Ascending aorta (tissue), 2 donors: Measurements from ENCODE around the gene ATF3. TPM values are rescaled to one million over a fixed set of nuclear protein-coding genes. Genes with fewer than 3 reads are reported as not detected.
"Not testable (repeated sequence)": the region's sequence is repeated elsewhere in the genome, so short reads cannot be mapped to it uniquely, and the experiment has no call there.

Experiments used
- DNase-seq, 2 donors: peaks; one replicate each; pipeline ENCODE4 v3.0.0-alpha.2; 2019; ENCODE audit warnings: low spot score in 2 of 2
- H3K27ac ChIP-seq, 2 donors: fragments of 200-600 bp; sonication (generic); one replicate each; pipeline ENCODE4 v1.5.1; 2016 to 2017; ENCODE audit warnings: mild to moderate bottlenecking in 1 of 2
- H3K27me3 ChIP-seq: fragments of 200-600 bp; sonication (generic); one replicate; pipeline ENCODE4 v1.5.1; 2017
- H3K36me3 ChIP-seq, 2 donors: fragments of 200-600 bp; sonication (generic); one replicate each; pipeline ENCODE4 v1.5.1; 2016
- H3K4me1 ChIP-seq, 2 donors: fragments of 200-600 bp; sonication (generic); one replicate each; pipeline ENCODE4 v1.5.1; 2016 to 2017; ENCODE audit warnings: mild to moderate bottlenecking in 1 of 2
- H3K4me3 ChIP-seq, 2 donors: fragments of 200-600 bp; sonication (generic); one replicate each; pipeline ENCODE4 v1.5.1; 2016 to 2017; ENCODE audit warnings: mild to moderate bottlenecking in 1 of 2
- H3K9me3 ChIP-seq, 2 donors: fragments of 200-600 bp; sonication (generic); one replicate each; pipeline ENCODE4 v1.5.1; 2016
- CTCF ChIP-seq, 3 experiments: fragments of 200-600 bp in 2 of 3; fragments of 450-650 bp in 1 of 3; sonication (generic) in 2 of 3; IDR thresholded peaks; one replicate each; pipeline ENCODE4 v1.5.1; 2016 to 2019; ENCODE audit warnings: antibody characterized with exemption in 3 of 3, mild to moderate bottlenecking in 1 of 3, moderate library complexity in 1 of 3
- intact Hi-C: fragments of 100-400 bp; cut with DNase I; formaldehyde crosslinking; loops from one replicate; pipeline ENCODE4 v1.15.1; 2023
- total RNA-seq: library from RNA; depleted of rRNA; stranded (reverse); fragments of >200 nt; gene quantifications from one replicate; pipeline ENCODE4 v1.1.0, GENCODE V29; 2016

Gene ATF3
- total RNA-seq, 1 donor from 2014 or later: 79.1 TPM

GRCh38 chr1:212634252-212634651 lies 25.7 kb downstream of the ATF3 start:
- TF ChIP-seq CTCF (IDR thresholded peaks at IDR 0.05): no peak

GRCh38 chr1:212635141-212635631 lies 26.6 kb downstream of the ATF3 start:
- H3K36me3 ChIP-seq: no peaks in the 10 kb centered on the region

More at GRCh38 chr1:212634252-212634651, 25.7 kb downstream of the ATF3 start:
- H3K9me3 ChIP-seq: no peaks in the 10 kb centered on the region
- no peaks in the 10 kb centered on the region for H3K36me3 ChIP-seq
- H3K4me3 ChIP-seq: no peak overlapping the region
- no peak overlapping the region for H3K27ac ChIP-seq
- peaks cover 5 to 11% of the 10 kb centered on the region in 2 donors for H3K4me1 ChIP-seq
- no peak for DNase-seq
- no peaks in the 10 kb centered on the region for H3K27me3 ChIP-seq
- intact Hi-C loops: no loop called here

GRCh38 chr1:212637902-212638301 lies 29.3 kb downstream of the ATF3 start:
- DNase-seq: no peak
- H3K27me3 ChIP-seq: no peaks in the 10 kb centered on the region
- peaks cover 5 to 11% of the 10 kb centered on the region in 2 donors for H3K4me1 ChIP-seq
- H3K27ac ChIP-seq: peak overlapping the region; percentile 66 to 73
- H3K4me3 ChIP-seq: no peak overlapping the region
- no peaks in the 10 kb centered on the region for H3K36me3 ChIP-seq
- no peak for TF ChIP-seq CTCF (IDR thresholded peaks at IDR 0.05)
- no peaks in the 10 kb centered on the region for H3K9me3 ChIP-seq
- intact Hi-C loops: no loop called here

More at GRCh38 chr1:212635141-212635631, 26.6 kb downstream of the ATF3 start:
- Histone ChIP-seq H3K9me3 (no peaks in the 10 kb centered on the region), H3K27ac (peak overlapping the region; percentile 55 to 65), H3K4me1 (peaks cover 5 to 11% of the 10 kb centered on the region in 2 donors), H3K27me3 (no peaks in the 10 kb centered on the region), H3K4me3 (no peak overlapping the region)
- intact Hi-C loops: no loop called here
- TF ChIP-seq CTCF (IDR thresholded peaks at IDR 0.05): no peak
- DNase-seq: no peak

- peak overlapping the region; percentile 66 to 73 for H3K27ac ChIP-seq
Measured at GRCh38 chr1:212638492-212639151, 30.1 kb downstream of the ATF3 start.

GRCh38 chr1:212639524-212639923 lies 31.0 kb downstream of the ATF3 start:
- H3K9me3 ChIP-seq, H3K36me3 ChIP-seq, DNase-seq, intact Hi-C loops, H3K27me3 ChIP-seq, H3K4me3 ChIP-seq: not testable (repeated sequence)
- H3K27ac ChIP-seq: peak overlapping the region in 1 of 2 donors; percentile 66
- H3K4me1 ChIP-seq: peaks cover 5 to 11% of the 10 kb centered on the region in 2 donors

More at GRCh38 chr1:212638492-212639151, 30.1 kb downstream of the ATF3 start:
- intact Hi-C loops: no loop called here
- Histone ChIP-seq H3K9me3 (no peaks in the 10 kb centered on the region), H3K27me3 (no peaks in the 10 kb centered on the region), H3K4me3 (no peak overlapping the region), H3K36me3 (no peaks in the 10 kb centered on the region), H3K4me1 (peaks cover 5 to 11% of the 10 kb centered on the region in 2 donors)
- no peak for DNase-seq
- TF ChIP-seq CTCF (IDR thresholded peaks at IDR 0.05): no peak

GRCh38 chr1:212640223-212640878 lies 31.8 kb downstream of the ATF3 start:
- Histone ChIP-seq H3K36me3 (no peaks in the 10 kb centered on the region), H3K27me3 (no peaks in the 10 kb centered on the region), H3K27ac (no peak overlapping the region), H3K4me3 (no peak overlapping the region), H3K9me3 (no peaks in the 10 kb centered on the region), H3K4me1 (peaks cover 5 to 11% of the 10 kb centered on the region in 2 donors)
- no peak for TF ChIP-seq CTCF (IDR thresholded peaks at IDR 0.05)
- no peak for DNase-seq
- intact Hi-C loops: no loop called here
